PFSK-1 (cell line): ENCODE data around the gene MOB1B.

Source experiments
- POLR2AphosphoS5 ChIP-seq: IDR thresholded peaks from 2 replicates; pipeline ENCODE4 v1.6.1; 2012; ENCODE audit warnings: low read depth, mild to moderate bottlenecking, control low read depth, low read length, moderate library complexity
- TAF1 ChIP-seq: IDR thresholded peaks from 2 replicates; pipeline ENCODE4 v1.6.1; 2012; ENCODE audit warnings: low read length, control low read depth, borderline replicate concordance; ENCODE audit not compliant: insufficient read depth

GRCh38 chr4:71008196-71008595 lies 106.0 kb downstream of the MOB1B start:
- TF ChIP-seq POLR2AphosphoS5 (no peak), TAF1 (no peak)
